Esophagus muscularis mucosa (tissue), 3 donors: Measurements from ENCODE around the gene ALKBH1.
"Not testable (repeated sequence)": the region's sequence is repeated elsewhere in the genome, so short reads cannot be mapped to it uniquely, and the experiment has no call there.

ENCODE experiments used
- EP300 ChIP-seq: sonication (generic); formaldehyde crosslinking; IDR thresholded peaks from one replicate; pipeline ENCODE4 v1.6.1; 2017; ENCODE audit warnings: antibody characterized with exemption
- TF ChIP-seq, protein P1 (sequence below), 3 experiments: fragments of 200-600 bp in 2 of 3; fragments of 450-650 bp in 1 of 3; sonication (generic) in 2 of 3; IDR thresholded peaks; one replicate each; pipeline ENCODE4 v1.5.1; 2017 to 2019; ENCODE audit warnings: antibody characterized with exemption in 3 of 3, mild to moderate bottlenecking in 2 of 3, moderate library complexity in 1 of 3

- TF ChIP-seq EP300, result not testable (repeated sequence)
- TF ChIP-seq, protein P1, sequence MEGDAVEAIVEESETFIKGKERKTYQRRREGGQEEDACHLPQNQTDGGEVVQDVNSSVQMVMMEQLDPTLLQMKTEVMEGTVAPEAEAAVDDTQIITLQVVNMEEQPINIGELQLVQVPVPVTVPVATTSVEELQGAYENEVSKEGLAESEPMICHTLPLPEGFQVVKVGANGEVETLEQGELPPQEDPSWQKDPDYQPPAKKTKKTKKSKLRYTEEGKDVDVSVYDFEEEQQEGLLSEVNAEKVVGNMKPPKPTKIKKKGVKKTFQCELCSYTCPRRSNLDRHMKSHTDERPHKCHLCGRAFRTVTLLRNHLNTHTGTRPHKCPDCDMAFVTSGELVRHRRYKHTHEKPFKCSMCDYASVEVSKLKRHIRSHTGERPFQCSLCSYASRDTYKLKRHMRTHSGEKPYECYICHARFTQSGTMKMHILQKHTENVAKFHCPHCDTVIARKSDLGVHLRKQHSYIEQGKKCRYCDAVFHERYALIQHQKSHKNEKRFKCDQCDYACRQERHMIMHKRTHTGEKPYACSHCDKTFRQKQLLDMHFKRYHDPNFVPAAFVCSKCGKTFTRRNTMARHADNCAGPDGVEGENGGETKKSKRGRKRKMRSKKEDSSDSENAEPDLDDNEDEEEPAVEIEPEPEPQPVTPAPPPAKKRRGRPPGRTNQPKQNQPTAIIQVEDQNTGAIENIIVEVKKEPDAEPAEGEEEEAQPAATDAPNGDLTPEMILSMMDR (IDR thresholded peaks at IDR 0.05), result not testable (repeated sequence)
Observed at GRCh38 chr14:77747425-77747824, 39.6 kb upstream of the ALKBH1 start.
